Prostate gland (tissue), 2 donors: ENCODE measurements around the gene CNIH1. TPM values are rescaled to one million over a fixed set of nuclear protein-coding genes. Genes with fewer than 3 reads are reported as not detected.
"Not testable (repeated sequence)": the region's sequence is repeated elsewhere in the genome, so short reads cannot be mapped to it uniquely, and the experiment has no call there.

Experiments used
- DNase-seq: peaks from one replicate; pipeline ENCODE4 v3.0.0-alpha.2; 2019; ENCODE audit warnings: low spot score
- H3K27ac ChIP-seq, 2 donors: fragments of 200-600 bp; sonication (generic); 2 replicates each; pipeline ENCODE4 v1.5.1; 2017 to 2019
- H3K27me3 ChIP-seq: fragments of 200-600 bp; sonication (generic); replicated peaks from 2 replicates; pipeline ENCODE4 v1.5.1; 2019; ENCODE audit not compliant: insufficient read depth
- H3K36me3 ChIP-seq, 2 donors: fragments of 200-600 bp; sonication (generic); 1 replicate in 1 of 2; 2 replicates in 1 of 2; pipeline versions ENCODE4 v1.5.1 to v1.8.1; 2017 to 2019
- H3K4me1 ChIP-seq: fragments of 200-600 bp; sonication (generic); replicated peaks from 2 replicates; pipeline ENCODE4 v1.5.1; 2019
- H3K4me3 ChIP-seq, 2 donors: fragments of 200-600 bp; sonication (generic); 2 replicates each; pipeline ENCODE4 v1.5.1; 2017 to 2019
- H3K9me3 ChIP-seq: fragments of 200-600 bp; sonication (generic); 2 replicates; pipeline ENCODE4 v1.5.1; 2017
- CTCF ChIP-seq, 4 experiments: fragments of 200-600 bp in 2 of 4; fragments of 450-650 bp in 2 of 4; sonication (generic) in 2 of 4; IDR thresholded peaks; 1 replicate in 3 of 4; 2 replicates in 1 of 4; pipeline ENCODE4 v1.5.1; 2016 to 2019; ENCODE audit warnings: antibody characterized with exemption in 4 of 4, mild to moderate bottlenecking in 2 of 4, moderate library complexity in 2 of 4
- POLR2A ChIP-seq: fragments of 450-650 bp; IDR thresholded peaks from one replicate; pipeline ENCODE4 v1.6.1; 2016; ENCODE audit warnings: antibody characterized with exemption, mild to moderate bottlenecking
- POLR2AphosphoS5 ChIP-seq: sonication (generic); formaldehyde crosslinking; IDR thresholded peaks from one replicate; pipeline ENCODE4 v1.6.1; 2017; ENCODE audit warnings: antibody characterized with exemption
- whole genome bisulfite sequencing: methylation state at CpG from one replicate; pipeline ENCODE4 v1.1.5; 2018; 5-methylcytosine and 5-hydroxymethylcytosine counted together
- intact Hi-C: fragments of 100-400 bp; cut with DNase I; formaldehyde crosslinking; loops from one replicate; pipeline ENCODE4 v1.14.2; 2022
- total RNA-seq, 2 donors: library from RNA; depleted of rRNA; stranded (reverse); fragments of >200 nt; gene quantifications; one replicate each; pipeline ENCODE4 v1.1.0, GENCODE V29; 2016

CNIH1 gene
- total RNA-seq, 2 donors from 2014 or later = 113 to 193 TPM

GRCh38 chr14:54395284-54395683, 45.9 kb downstream of the CNIH1 start:
- Histone ChIP-seq H3K36me3 (no peaks in the 10 kb centered on the region), H3K4me1 (no peaks in the 10 kb centered on the region), H3K4me3 (no peak overlapping the region), H3K27ac (no peak overlapping the region), H3K27me3 (no peaks in the 10 kb centered on the region), H3K9me3 (no peaks in the 10 kb centered on the region)
- no peak for TF ChIP-seq POLR2AphosphoS5
- no peak for TF ChIP-seq CTCF (IDR thresholded peaks at IDR 0.05)
- no peak for DNase-seq
- 84% methylated on average over 4 of the region's 4 CpGs for WGBS
- intact Hi-C loops = no loop called here

GRCh38 chr14:54394596-54394995, 46.6 kb downstream of the CNIH1 start:
- Histone ChIP-seq H3K4me1 (no peaks in the 10 kb centered on the region), H3K27me3 (no peaks in the 10 kb centered on the region), H3K36me3 (no peaks in the 10 kb centered on the region), H3K9me3 (no peaks in the 10 kb centered on the region), H3K27ac (no peak overlapping the region), H3K4me3 (no peak overlapping the region)
- 96% methylated on average over 27 of the region's 27 CpGs for WGBS
- intact Hi-C loops = no loop called here
- DNase-seq = no peak
- TF ChIP-seq CTCF (IDR thresholded peaks at IDR 0.05) (no peak), POLR2AphosphoS5 (no peak), POLR2A (no peak)

- H3K4me1 ChIP-seq, H3K4me3 ChIP-seq, H3K36me3 ChIP-seq, H3K27me3 ChIP-seq, H3K9me3 ChIP-seq, H3K27ac ChIP-seq, intact Hi-C loops, DNase-seq: not testable (repeated sequence)
- 94% methylated on average over 67 of the region's 68 CpGs for WGBS
These were observed 47.9 kb downstream of the CNIH1 start for GRCh38 chr14:54392986-54393884.

- Histone ChIP-seq H3K4me1 (no peaks in the 10 kb centered on the region), H3K4me3 (no peak overlapping the region), H3K27me3 (no peaks in the 10 kb centered on the region), H3K9me3 (no peaks in the 10 kb centered on the region), H3K36me3 (no peaks in the 10 kb centered on the region), H3K27ac (no peak overlapping the region)
- 86% methylated on average over 14 of the region's 14 CpGs for WGBS
- TF ChIP-seq POLR2A (no peak), POLR2AphosphoS5 (no peak), CTCF (IDR thresholded peaks at IDR 0.05) (no peak)
- intact Hi-C loops = no loop called here
- no peak for DNase-seq
These were observed 48.9 kb downstream of the CNIH1 start for GRCh38 chr14:54392131-54392859.

- WGBS = 90% methylated on average over 5 of the region's 5 CpGs
- Histone ChIP-seq H3K4me3 (no peak overlapping the region), H3K27ac (no peak overlapping the region), H3K9me3 (no peaks in the 10 kb centered on the region), H3K36me3 (no peaks in the 10 kb centered on the region), H3K4me1 (no peaks in the 10 kb centered on the region), H3K27me3 (no peaks in the 10 kb centered on the region)
- no peak for DNase-seq
- TF ChIP-seq CTCF (IDR thresholded peaks at IDR 0.05) = no peak
- intact Hi-C loops = no loop called here
These were observed 53.8 kb downstream of the CNIH1 start for GRCh38 chr14:54387328-54387727.
